Measurements from ENCODE around the gene MRS2. TPM values are rescaled to one million over a fixed set of nuclear protein-coding genes. Genes with fewer than 3 reads are reported as not detected.
A peak's percentile ranks its signal among the peaks of the same experiment; 100 is the strongest.

The MRS2 gene
- total and polyA plus RNA-seq, 9 of the 15 experiments (the other 6 are each of a cell fraction or from before 2014, with no cell fraction given), result 14.6 to 57.9 (median 48.1) TPM

DNA sequence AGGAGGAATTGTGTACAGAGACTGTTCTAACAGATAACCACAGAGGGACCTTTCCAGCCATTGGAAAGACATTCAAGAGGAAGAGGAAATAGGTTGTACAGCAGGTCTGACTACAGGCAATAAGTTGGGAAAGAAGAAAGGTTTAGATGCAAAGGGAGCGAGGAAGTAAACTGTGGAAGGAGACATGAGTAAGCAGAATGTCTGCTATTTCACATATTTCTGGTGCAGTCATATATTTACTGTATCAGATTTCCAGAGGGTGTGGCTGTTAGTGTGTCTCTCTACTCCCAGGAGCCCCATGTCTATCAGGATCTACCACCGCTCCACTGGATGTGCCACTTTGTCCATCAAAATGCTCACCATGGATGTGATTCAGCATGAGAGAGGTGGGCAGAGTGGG is 25.9 kb downstream of the MRS2 start (continued):
- TF ChIP-seq, protein P1, sequence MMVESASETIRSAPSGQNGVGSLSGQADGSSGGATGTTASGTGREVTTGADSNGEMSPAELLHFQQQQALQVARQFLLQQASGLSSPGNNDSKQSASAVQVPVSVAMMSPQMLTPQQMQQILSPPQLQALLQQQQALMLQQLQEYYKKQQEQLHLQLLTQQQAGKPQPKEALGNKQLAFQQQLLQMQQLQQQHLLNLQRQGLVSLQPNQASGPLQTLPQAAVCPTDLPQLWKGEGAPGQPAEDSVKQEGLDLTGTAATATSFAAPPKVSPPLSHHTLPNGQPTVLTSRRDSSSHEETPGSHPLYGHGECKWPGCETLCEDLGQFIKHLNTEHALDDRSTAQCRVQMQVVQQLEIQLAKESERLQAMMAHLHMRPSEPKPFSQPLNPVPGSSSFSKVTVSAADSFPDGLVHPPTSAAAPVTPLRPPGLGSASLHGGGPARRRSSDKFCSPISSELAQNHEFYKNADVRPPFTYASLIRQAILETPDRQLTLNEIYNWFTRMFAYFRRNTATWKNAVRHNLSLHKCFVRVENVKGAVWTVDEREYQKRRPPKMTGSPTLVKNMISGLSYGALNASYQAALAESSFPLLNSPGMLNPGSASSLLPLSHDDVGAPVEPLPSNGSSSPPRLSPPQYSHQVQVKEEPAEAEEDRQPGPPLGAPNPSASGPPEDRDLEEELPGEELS (CRISPR knock-in tag; IDR thresholded peaks at IDR 0.05; ENCODE audit: borderline replicate concordance), result no peak
- no peak for TF ChIP-seq NRF1 (conservative IDR thresholded peaks at IDR 0.05 in 1 of 2, IDR thresholded peaks at IDR 0.05 in 1 of 2)
- no peak for TF ChIP-seq ZNF431 (CRISPR knock-in tag; IDR thresholded peaks at IDR 0.05)
- TF ChIP-seq NFE2 (IDR thresholded peaks at IDR 0.05; ENCODE audit: low read depth), result peak; percentile 71
- peak; percentile 80 for TF ChIP-seq ZNF316 (IDR thresholded peaks at IDR 0.05)
- TF ChIP-seq MTA2 (IDR thresholded peaks at IDR 0.05; ENCODE audit: low read depth), result no peak
- TF ChIP-seq SLC30A9 (CRISPR knock-in tag; IDR thresholded peaks at IDR 0.05), result no peak
- TF ChIP-seq KLF10 (CRISPR knock-in tag; IDR thresholded peaks at IDR 0.05), result no peak
- TF ChIP-seq HNRNPH1 (optimal IDR thresholded peaks at IDR 0.05; ENCODE audit: low read depth, low read length), result no peak
- no peak for TF ChIP-seq ZNF140 (CRISPR knock-in tag; IDR thresholded peaks at IDR 0.05)
- TF ChIP-seq DPF2 (IDR thresholded peaks at IDR 0.05), result 0 out of 2 replicates have a peak, but pooled peaks have one; percentile 22
- TF ChIP-seq FOXJ3 (CRISPR knock-in tag; IDR thresholded peaks at IDR 0.05), result no peak
- TF ChIP-seq, protein P2, sequence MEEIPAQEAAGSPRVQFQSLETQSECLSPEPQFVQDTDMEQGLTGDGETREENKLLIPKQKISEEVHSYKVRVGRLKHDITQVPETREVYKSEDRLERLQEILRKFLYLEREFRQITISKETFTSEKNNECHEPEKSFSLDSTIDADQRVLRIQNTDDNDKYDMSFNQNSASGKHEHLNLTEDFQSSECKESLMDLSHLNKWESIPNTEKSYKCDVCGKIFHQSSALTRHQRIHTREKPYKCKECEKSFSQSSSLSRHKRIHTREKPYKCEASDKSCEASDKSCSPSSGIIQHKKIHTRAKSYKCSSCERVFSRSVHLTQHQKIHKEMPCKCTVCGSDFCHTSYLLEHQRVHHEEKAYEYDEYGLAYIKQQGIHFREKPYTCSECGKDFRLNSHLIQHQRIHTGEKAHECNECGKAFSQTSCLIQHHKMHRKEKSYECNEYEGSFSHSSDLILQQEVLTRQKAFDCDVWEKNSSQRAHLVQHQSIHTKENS (CRISPR knock-in tag; IDR thresholded peaks at IDR 0.05), result no peak
- peak; percentile 69 for TF ChIP-seq MAFG (tag; conservative IDR thresholded peaks at IDR 0.05)
- no peak for TF ChIP-seq RBM39 (optimal IDR thresholded peaks at IDR 0.05; ENCODE audit: low read depth, low read length)

Data from K562 (cell line).